Liver (tissue), 3 donors: ENCODE measurements around the gene HSD17B13.

Source experiments
- JUND ChIP-seq, 2 donors: IDR thresholded peaks; 2 replicates each; pipeline ENCODE4 v1.6.1; 2016; ENCODE audit warnings: antibody characterized with exemption in 2 of 2
- MAX ChIP-seq: IDR thresholded peaks from 2 replicates; pipeline ENCODE4 v1.6.1; 2016; ENCODE audit warnings: antibody characterized with exemption
- SP1 ChIP-seq: IDR thresholded peaks from 2 replicates; pipeline ENCODE4 v1.6.1; 2018; ENCODE audit warnings: antibody characterized with exemption, mild to moderate bottlenecking
- YY1 ChIP-seq: IDR thresholded peaks from 2 replicates; pipeline ENCODE4 v1.6.1; 2016; ENCODE audit warnings: antibody characterized with exemption, mild to moderate bottlenecking
- TF ChIP-seq, protein P1 (sequence below): fragments of 150-350 bp; IDR thresholded peaks from 2 replicates; pipeline ENCODE4 v1.5.1; 2017; ENCODE audit warnings: improper control_type of control experiment, low read depth, low read length; ENCODE audit not compliant: missing input control
- TF ChIP-seq, protein P2 (sequence below): IDR thresholded peaks from 2 replicates; pipeline ENCODE4 v1.6.1; 2016; ENCODE audit warnings: antibody characterized with exemption, mild to moderate bottlenecking
- donor health status: healthy.
- donor health status: healthy.

GRCh38 chr4:87354168-87355102 is 31.8 kb upstream of the HSD17B13 start:
- TF ChIP-seq, protein P1, sequence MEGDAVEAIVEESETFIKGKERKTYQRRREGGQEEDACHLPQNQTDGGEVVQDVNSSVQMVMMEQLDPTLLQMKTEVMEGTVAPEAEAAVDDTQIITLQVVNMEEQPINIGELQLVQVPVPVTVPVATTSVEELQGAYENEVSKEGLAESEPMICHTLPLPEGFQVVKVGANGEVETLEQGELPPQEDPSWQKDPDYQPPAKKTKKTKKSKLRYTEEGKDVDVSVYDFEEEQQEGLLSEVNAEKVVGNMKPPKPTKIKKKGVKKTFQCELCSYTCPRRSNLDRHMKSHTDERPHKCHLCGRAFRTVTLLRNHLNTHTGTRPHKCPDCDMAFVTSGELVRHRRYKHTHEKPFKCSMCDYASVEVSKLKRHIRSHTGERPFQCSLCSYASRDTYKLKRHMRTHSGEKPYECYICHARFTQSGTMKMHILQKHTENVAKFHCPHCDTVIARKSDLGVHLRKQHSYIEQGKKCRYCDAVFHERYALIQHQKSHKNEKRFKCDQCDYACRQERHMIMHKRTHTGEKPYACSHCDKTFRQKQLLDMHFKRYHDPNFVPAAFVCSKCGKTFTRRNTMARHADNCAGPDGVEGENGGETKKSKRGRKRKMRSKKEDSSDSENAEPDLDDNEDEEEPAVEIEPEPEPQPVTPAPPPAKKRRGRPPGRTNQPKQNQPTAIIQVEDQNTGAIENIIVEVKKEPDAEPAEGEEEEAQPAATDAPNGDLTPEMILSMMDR = no peak
- TF ChIP-seq, protein P2, sequence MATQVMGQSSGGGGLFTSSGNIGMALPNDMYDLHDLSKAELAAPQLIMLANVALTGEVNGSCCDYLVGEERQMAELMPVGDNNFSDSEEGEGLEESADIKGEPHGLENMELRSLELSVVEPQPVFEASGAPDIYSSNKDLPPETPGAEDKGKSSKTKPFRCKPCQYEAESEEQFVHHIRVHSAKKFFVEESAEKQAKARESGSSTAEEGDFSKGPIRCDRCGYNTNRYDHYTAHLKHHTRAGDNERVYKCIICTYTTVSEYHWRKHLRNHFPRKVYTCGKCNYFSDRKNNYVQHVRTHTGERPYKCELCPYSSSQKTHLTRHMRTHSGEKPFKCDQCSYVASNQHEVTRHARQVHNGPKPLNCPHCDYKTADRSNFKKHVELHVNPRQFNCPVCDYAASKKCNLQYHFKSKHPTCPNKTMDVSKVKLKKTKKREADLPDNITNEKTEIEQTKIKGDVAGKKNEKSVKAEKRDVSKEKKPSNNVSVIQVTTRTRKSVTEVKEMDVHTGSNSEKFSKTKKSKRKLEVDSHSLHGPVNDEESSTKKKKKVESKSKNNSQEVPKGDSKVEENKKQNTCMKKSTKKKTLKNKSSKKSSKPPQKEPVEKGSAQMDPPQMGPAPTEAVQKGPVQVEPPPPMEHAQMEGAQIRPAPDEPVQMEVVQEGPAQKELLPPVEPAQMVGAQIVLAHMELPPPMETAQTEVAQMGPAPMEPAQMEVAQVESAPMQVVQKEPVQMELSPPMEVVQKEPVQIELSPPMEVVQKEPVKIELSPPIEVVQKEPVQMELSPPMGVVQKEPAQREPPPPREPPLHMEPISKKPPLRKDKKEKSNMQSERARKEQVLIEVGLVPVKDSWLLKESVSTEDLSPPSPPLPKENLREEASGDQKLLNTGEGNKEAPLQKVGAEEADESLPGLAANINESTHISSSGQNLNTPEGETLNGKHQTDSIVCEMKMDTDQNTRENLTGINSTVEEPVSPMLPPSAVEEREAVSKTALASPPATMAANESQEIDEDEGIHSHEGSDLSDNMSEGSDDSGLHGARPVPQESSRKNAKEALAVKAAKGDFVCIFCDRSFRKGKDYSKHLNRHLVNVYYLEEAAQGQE = no peak
- no peak for TF ChIP-seq JUND (IDR thresholded peaks at IDR 0.05)
- TF ChIP-seq MAX = no peak
- TF ChIP-seq YY1 = no peak
- TF ChIP-seq SP1 = no peak
